ENCODE data around the gene ZNF783.
"Not testable (repeated sequence)": the region's sequence is repeated elsewhere in the genome, so short reads cannot be mapped to it uniquely, and the experiment has no call there.

Gene ZNF783

GRCh38 chr7:149306854-149307253 is 44.9 kb downstream of the ZNF783 start:
- DNase-seq: no peak

GRCh38 chr7:149307775-149308501 is 45.9 kb downstream of the ZNF783 start:
- DNase-seq: no peak

- no peak for DNase-seq
Measured at GRCh38 chr7:149310113-149310836, 48.3 kb downstream of the ZNF783 start.

GRCh38 chr7:149310990-149311573 is 49.1 kb downstream of the ZNF783 start:
- no peak for DNase-seq

GRCh38 chr7:149313981-149314380 is 52.0 kb downstream of the ZNF783 start:
- no peak for DNase-seq

- DNase-seq: no peak
Measured at GRCh38 chr7:149316606-149317005, 54.6 kb downstream of the ZNF783 start.

GRCh38 chr7:149317496-149317895 is 55.5 kb downstream of the ZNF783 start:
- no peak for DNase-seq

- DNase-seq: no peak
Measured at GRCh38 chr7:149317986-149318672, 56.1 kb downstream of the ZNF783 start.

- DNase-seq: no peak
Measured at GRCh38 chr7:149319376-149319775, 57.4 kb downstream of the ZNF783 start.

- DNase-seq: no peak
Measured at GRCh38 chr7:149320313-149321124, 58.5 kb downstream of the ZNF783 start.

GRCh38 chr7:149321125-149321905 is 59.3 kb downstream of the ZNF783 start:
- not testable (repeated sequence) for DNase-seq

- no peak for DNase-seq
Measured at GRCh38 chr7:149321978-149322541, 60.1 kb downstream of the ZNF783 start.

- no peak for DNase-seq
Measured at GRCh38 chr7:149322737-149323136, 60.7 kb downstream of the ZNF783 start.

GRCh38 chr7:149325248-149325647 is 63.3 kb downstream of the ZNF783 start:
- DNase-seq: no peak

GRCh38 chr7:149329265-149329664 is 67.3 kb downstream of the ZNF783 start:
- no peak for DNase-seq

GRCh38 chr7:149329766-149330334 is 67.9 kb downstream of the ZNF783 start:
- no peak for DNase-seq

GRCh38 chr7:149330914-149331567 is 69.0 kb downstream of the ZNF783 start:
- no peak for DNase-seq

GRCh38 chr7:149332602-149333320 is 70.8 kb downstream of the ZNF783 start:
- DNase-seq: not testable (repeated sequence)

- no peak for DNase-seq
Measured at GRCh38 chr7:149333321-149333717, 71.3 kb downstream of the ZNF783 start.

- no peak for DNase-seq
Measured at GRCh38 chr7:149334219-149334618, 72.2 kb downstream of the ZNF783 start.
